ENCODE results near the gene DDX59.

Gene DDX59

DNA sequence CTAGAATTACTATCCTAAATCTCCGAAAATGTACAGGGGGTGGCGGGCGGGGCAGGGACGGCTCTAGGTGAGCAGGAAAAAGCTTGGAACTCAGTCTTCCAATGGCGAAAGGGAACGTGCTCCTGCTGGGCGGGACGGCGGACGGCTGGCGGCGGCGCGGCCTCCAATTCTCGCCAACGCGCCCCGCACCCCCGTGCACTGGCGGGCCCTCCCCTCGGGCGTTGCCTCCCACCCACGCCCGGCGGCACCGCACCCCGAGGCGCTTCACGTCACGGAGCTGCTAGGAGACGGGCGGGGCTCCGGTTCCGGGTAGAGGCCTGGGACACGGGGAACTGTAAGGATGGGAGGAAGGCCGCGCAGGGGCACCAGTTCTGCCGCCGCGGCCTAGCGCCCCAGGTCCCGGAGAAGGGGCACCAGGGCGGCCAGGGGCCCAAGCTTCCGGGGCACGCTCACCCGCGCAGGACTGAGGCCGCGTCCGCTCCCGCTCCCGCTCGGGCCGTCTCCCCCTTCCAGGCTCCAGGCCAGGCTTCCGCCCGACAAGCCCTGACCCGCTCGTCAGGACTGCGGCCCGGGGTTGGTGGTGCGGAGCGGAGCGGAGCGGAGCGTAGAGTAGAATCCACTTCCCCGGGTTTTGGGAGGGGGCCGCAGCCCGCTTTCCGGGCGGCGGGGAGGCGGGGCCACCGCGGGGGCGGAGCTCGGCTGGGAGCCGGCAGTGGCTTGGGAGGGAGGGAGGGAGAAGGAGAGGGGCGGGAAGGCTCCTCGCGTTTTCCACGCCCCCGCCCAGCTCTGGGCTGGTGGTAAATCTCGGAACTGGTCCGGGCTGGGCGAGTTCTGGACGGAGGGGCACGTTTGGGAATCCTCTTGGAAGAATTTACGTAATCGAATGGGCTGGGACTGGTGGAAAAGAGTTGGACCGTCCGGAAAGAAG lies at the start of gene DDX59:
DDX59 (minus strand) TSS at position 594 of the 928 bp plus-strand sequence. CDS start 3,167 bp downstream, outside the sequence.
- peak within 1 kb of the TSS; percentile 94 for H3K9ac ChIP-seq (ENCODE audit: low read depth, low read length)
- H3K27me3 ChIP-seq (ENCODE audit: control insufficient read depth, insufficient read depth, low read length): no peaks in the 10 kb centered on the region
- peak within 1 kb of the TSS; percentile 80 for H3K4me3 ChIP-seq (ENCODE audit: low read depth, low read length)
- H3K36me3 ChIP-seq (ENCODE audit: control insufficient read depth, insufficient read depth, low read length): no peaks in the 10 kb centered on the region
- no peaks in the 10 kb centered on the region for H3K9me3 ChIP-seq (ENCODE audit: control insufficient read depth, insufficient read depth, low read length)
- peaks cover 18% of the 10 kb centered on the region for H3K4me1 ChIP-seq (ENCODE audit: control insufficient read depth, insufficient read depth, low read length)

DNA sequence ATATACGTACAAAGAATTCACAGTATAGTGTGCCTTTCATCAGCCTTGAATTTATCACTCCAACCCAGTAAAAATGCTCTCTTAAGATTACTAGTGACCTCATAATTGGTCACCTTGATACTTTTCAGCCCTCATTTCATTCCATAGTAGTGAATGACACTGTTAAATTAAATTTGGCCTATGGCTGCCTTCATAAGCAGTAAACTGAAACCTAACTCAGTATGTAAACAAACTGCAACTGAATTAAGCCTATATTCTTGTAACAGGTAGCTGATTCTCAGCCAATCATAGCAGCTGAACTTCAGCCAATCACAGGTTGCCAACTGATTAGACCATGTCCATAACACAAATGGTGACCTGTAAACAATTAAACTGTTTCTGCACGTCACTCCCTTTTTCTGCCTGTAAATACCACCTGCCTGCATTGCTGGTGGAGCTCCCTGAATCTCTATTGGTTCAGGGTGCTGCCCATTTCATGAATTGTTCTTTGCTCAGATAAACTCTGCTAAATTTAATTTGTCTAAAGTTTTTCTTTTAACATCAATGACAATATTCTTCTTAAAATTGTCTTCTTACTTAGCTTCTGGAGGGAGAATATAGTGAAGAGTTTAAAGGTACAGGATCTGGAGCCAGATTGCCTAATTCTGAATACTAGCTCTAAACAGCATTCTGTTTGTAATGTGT lies 44.9 kb upstream of the DDX59 start:
- no peaks in the 10 kb centered on the region for H3K9me3 ChIP-seq (ENCODE audit: control insufficient read depth, insufficient read depth, low read length)
- no peaks in the 10 kb centered on the region for H3K27me3 ChIP-seq (ENCODE audit: control insufficient read depth, insufficient read depth, low read length)

DNA sequence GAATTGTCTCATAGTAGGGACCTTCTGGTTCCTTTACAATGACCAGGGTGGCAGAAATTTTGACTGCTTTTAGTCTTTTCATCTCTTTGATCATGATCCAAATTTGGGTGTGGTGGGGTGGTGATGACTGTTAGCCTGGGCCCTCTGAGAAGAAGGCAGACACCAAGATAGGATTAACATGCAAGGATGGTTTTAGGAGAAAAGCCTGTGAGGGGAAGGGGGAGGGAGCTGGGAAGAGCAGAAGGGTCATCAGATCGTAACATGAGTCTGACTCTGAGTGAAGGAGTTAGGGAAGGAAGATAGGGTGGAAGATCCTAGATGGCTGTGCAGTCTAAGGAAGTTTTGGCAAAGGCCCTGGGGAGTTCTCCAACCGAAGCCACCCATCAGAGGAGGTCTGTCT lies 40.5 kb upstream of the DDX59 start:
- H3K9me3 ChIP-seq (ENCODE audit: control insufficient read depth, insufficient read depth, low read length): no peaks in the 10 kb centered on the region
- no peak overlapping the region for H3K9ac ChIP-seq (ENCODE audit: low read depth, low read length)
- H3K36me3 ChIP-seq (ENCODE audit: control insufficient read depth, insufficient read depth, low read length): no peaks in the 10 kb centered on the region
- H3K27me3 ChIP-seq (ENCODE audit: control insufficient read depth, insufficient read depth, low read length): no peaks in the 10 kb centered on the region
- H3K4me1 ChIP-seq (ENCODE audit: control insufficient read depth, insufficient read depth, low read length): no peaks in the 10 kb centered on the region
- H3K4me3 ChIP-seq (ENCODE audit: low read depth, low read length): no peak overlapping the region

More for the DNA sequence above, 44.9 kb upstream of the DDX59 start:
- Histone ChIP-seq H3K36me3 (ENCODE audit: control insufficient read depth, insufficient read depth, low read length) (no peaks in the 10 kb centered on the region), H3K4me1 (ENCODE audit: control insufficient read depth, insufficient read depth, low read length) (no peaks in the 10 kb centered on the region), H3K4me3 (ENCODE audit: low read depth, low read length) (no peak overlapping the region), H3K9ac (ENCODE audit: low read depth, low read length) (no peak overlapping the region)

DNA sequence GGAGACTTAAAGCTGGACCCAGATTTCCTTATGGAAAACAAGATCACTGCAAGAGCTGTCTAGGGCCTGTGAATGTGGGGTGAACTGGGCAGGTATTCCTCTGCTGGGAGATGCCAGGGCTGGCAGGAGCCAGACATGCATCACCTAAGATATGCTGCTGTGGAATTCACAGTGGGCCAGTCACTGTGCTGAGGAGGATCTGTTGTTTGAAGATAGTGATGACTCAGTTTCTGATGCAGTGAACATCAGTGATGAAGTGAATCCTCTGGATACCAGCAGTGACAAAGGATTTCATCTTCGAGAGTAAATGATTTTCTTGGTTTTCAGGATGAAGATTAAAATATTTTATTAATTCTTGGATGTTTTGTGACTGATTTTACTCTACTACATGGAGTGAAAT lies 39.1 kb upstream of the DDX59 start:
- no peaks in the 10 kb centered on the region for H3K9me3 ChIP-seq (ENCODE audit: control insufficient read depth, insufficient read depth, low read length)
- no peaks in the 10 kb centered on the region for H3K4me1 ChIP-seq (ENCODE audit: control insufficient read depth, insufficient read depth, low read length)
- no peaks in the 10 kb centered on the region for H3K36me3 ChIP-seq (ENCODE audit: control insufficient read depth, insufficient read depth, low read length)
- H3K4me3 ChIP-seq (ENCODE audit: low read depth, low read length): no peak overlapping the region
- H3K9ac ChIP-seq (ENCODE audit: low read depth, low read length): no peak overlapping the region
- no peaks in the 10 kb centered on the region for H3K27me3 ChIP-seq (ENCODE audit: control insufficient read depth, insufficient read depth, low read length)

DNA sequence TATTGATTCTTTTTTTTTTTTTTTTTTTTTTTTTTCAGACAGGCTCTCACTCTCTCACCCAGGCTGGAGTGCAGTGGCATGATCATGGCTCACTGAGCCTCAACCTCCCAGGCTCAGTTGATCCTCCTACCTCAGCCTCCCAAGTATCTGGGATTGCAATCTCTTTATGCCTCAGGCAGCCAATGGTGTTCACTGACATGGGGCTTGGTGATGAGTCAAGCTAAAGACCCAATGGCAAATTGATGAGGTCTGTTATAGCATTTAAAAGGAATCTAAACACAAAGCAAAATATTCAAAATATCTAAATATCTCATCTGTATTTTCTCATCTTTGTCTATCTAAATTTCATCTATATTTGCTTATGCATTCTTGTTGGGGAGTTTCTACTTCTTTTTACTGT lies 38.5 kb upstream of the DDX59 start:
- H3K4me1 ChIP-seq (ENCODE audit: control insufficient read depth, insufficient read depth, low read length): no peaks in the 10 kb centered on the region
- no peak overlapping the region for H3K4me3 ChIP-seq (ENCODE audit: low read depth, low read length)
- no peak overlapping the region for H3K9ac ChIP-seq (ENCODE audit: low read depth, low read length)
- no peaks in the 10 kb centered on the region for H3K27me3 ChIP-seq (ENCODE audit: control insufficient read depth, insufficient read depth, low read length)
- no peaks in the 10 kb centered on the region for H3K9me3 ChIP-seq (ENCODE audit: control insufficient read depth, insufficient read depth, low read length)
- no peaks in the 10 kb centered on the region for H3K36me3 ChIP-seq (ENCODE audit: control insufficient read depth, insufficient read depth, low read length)

DNA sequence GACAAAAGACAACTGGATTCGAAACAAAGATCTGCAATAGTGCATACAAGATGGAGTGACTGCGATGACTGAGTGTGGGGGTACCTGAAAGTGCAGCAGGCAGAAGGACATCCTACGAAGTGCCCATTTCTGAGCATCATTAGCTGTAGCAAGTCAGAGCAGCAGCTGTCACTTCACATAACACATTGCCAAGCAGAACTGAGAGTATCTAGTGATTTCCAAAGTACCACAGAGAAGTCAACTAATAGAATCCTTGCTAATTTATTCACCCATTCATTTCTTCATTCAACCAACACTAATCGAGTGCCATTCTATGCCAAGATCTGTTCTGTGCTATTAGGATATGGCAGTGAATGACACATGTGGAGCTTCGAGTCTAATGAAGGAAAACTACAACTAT lies 37.4 kb upstream of the DDX59 start:
- no peaks in the 10 kb centered on the region for H3K4me1 ChIP-seq (ENCODE audit: control insufficient read depth, insufficient read depth, low read length)
- H3K9ac ChIP-seq (ENCODE audit: low read depth, low read length): no peak overlapping the region
- H3K4me3 ChIP-seq (ENCODE audit: low read depth, low read length): no peak overlapping the region
- H3K9me3 ChIP-seq (ENCODE audit: control insufficient read depth, insufficient read depth, low read length): no peaks in the 10 kb centered on the region
- H3K27me3 ChIP-seq (ENCODE audit: control insufficient read depth, insufficient read depth, low read length): no peaks in the 10 kb centered on the region
- H3K36me3 ChIP-seq (ENCODE audit: control insufficient read depth, insufficient read depth, low read length): no peaks in the 10 kb centered on the region

DNA sequence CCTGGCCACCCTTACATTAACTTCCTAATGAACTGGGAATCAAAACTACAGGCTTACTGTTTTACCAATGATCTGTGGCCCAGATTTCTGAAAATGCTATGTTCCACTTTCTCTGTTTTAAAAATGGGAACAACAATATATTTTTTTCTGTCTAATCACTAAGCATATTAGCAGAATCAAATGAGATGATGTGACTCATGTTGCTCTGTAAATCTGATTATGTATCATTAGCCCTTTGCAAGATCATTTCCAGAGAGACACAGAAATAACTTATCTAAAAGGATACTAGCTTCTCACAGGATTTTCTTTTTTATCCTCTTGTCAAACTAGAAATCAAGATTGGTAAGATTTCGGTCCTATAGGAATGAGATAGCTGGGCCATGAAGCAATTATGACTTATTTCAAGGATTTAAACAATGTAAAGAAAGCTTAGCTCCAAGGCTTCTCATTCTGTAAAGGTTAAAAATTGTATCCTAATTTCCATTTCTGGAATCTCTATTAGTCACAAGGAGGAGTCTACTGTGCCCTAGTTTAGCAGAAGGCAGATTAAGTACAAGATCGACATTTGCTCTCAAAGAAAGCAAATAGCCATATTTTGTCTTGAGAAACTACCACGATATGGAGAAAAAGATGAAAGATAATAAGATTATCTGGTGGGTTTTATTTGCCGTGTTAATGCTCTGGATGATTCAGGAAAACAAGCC lies 36.6 kb upstream of the DDX59 start:
- H3K9me3 ChIP-seq (ENCODE audit: control insufficient read depth, insufficient read depth, low read length): no peaks in the 10 kb centered on the region
- no peak overlapping the region for H3K9ac ChIP-seq (ENCODE audit: low read depth, low read length)
- H3K4me3 ChIP-seq (ENCODE audit: low read depth, low read length): no peak overlapping the region
- no peaks in the 10 kb centered on the region for H3K4me1 ChIP-seq (ENCODE audit: control insufficient read depth, insufficient read depth, low read length)
- no peaks in the 10 kb centered on the region for H3K27me3 ChIP-seq (ENCODE audit: control insufficient read depth, insufficient read depth, low read length)
- no peaks in the 10 kb centered on the region for H3K36me3 ChIP-seq (ENCODE audit: control insufficient read depth, insufficient read depth, low read length)

DNA sequence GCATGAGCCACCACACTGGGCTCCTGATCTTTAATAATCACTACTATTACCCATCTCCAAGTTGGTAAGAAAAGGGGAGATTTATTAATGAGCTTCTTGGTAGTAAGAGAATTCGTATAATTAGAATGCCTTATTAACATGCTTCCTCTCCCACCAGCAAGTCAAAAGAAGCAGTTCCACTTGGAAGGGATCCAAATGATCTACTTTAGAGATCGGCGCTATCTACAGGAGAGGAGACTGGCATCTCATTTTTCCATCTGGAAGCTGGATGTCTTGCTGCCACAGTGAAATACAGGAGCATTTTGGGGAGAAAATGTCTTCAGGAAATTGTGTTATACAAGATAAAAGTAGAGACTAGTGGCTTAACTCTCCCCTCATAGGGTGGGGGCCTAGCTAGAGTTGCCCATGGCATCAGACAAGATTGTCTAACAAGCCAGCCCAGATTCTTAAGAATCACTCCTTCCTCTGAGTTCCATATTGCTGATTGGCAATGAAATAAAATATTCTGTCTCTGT lies 35.3 kb upstream of the DDX59 start:
- H3K4me3 ChIP-seq (ENCODE audit: low read depth, low read length): no peak overlapping the region
- no peaks in the 10 kb centered on the region for H3K27me3 ChIP-seq (ENCODE audit: control insufficient read depth, insufficient read depth, low read length)
- no peak overlapping the region for H3K9ac ChIP-seq (ENCODE audit: low read depth, low read length)
- peaks cover under 1% of the 10 kb centered on the region for H3K4me1 ChIP-seq (ENCODE audit: control insufficient read depth, insufficient read depth, low read length)
- H3K36me3 ChIP-seq (ENCODE audit: control insufficient read depth, insufficient read depth, low read length): no peaks in the 10 kb centered on the region
- no peaks in the 10 kb centered on the region for H3K9me3 ChIP-seq (ENCODE audit: control insufficient read depth, insufficient read depth, low read length)

DNA sequence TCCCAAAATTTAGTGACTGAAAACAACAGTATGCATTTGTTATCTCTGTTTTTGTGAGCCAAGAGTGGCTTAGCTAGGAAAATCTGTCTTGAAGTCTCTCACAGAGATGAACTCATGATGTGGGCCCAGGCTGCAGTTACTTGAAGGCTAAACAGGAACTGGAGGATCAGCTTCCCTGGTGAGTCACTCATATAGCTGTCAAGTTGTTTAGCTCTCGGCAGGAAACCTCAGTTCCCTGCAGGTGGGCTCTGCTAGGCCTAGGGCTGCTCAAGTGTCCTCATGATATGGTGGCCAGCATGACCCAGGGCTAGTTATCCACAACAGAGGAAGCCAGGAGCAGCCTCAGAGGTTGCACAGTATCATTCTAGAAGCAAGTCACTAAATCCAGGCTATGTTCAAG lies 30.2 kb upstream of the DDX59 start:
- Histone ChIP-seq H3K36me3 (ENCODE audit: control insufficient read depth, insufficient read depth, low read length) (no peaks in the 10 kb centered on the region), H3K4me3 (ENCODE audit: low read depth, low read length) (no peak overlapping the region), H3K9ac (ENCODE audit: low read depth, low read length) (no peak overlapping the region), H3K9me3 (ENCODE audit: control insufficient read depth, insufficient read depth, low read length) (no peaks in the 10 kb centered on the region), H3K4me1 (ENCODE audit: control insufficient read depth, insufficient read depth, low read length) (peaks cover 2% of the 10 kb centered on the region), H3K27me3 (ENCODE audit: control insufficient read depth, insufficient read depth, low read length) (no peaks in the 10 kb centered on the region)

DNA sequence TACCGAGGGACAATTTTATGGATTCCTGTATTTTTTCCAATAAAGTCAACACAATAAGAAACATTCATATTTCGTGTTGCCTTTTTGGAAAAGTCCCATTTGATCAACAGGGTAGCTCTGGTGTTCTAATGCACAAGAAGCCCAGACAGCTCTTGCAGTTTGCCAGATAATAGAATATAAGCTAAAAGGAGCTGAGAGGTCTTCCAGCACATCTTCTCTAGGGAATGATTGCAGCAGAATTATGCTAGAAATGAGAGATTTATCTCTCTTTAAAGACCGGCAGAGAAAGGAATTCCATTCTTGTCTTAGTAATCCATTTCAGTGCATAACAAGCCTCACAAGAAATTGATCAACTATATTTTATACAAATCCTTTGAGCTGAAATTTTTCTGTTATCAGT lies 25.0 kb upstream of the DDX59 start:
- Histone ChIP-seq H3K9ac (ENCODE audit: low read depth, low read length) (no peak overlapping the region), H3K27me3 (ENCODE audit: control insufficient read depth, insufficient read depth, low read length) (no peaks in the 10 kb centered on the region), H3K4me3 (ENCODE audit: low read depth, low read length) (no peak overlapping the region), H3K4me1 (ENCODE audit: control insufficient read depth, insufficient read depth, low read length) (no peaks in the 10 kb centered on the region), H3K36me3 (ENCODE audit: control insufficient read depth, insufficient read depth, low read length) (no peaks in the 10 kb centered on the region), H3K9me3 (ENCODE audit: control insufficient read depth, insufficient read depth, low read length) (no peaks in the 10 kb centered on the region)

DNA sequence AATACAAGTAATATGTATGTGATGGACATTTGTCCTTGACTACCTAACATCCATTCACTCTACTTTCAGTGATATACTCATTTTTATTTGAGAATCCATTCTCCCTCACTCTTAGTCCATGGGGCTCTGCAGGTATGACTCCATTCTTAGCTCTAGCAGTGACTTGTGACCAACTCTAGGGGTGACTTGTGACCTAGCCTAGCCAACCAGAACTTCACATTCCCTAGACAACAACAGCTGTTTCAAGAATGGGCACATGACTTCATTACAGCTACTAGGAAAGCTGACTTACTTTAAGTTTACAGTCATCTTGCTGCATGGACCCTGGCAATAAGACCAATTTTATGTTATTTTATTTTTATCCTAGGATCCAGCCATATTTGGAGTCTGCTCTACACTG lies 23.6 kb upstream of the DDX59 start:
- Histone ChIP-seq H3K27me3 (ENCODE audit: control insufficient read depth, insufficient read depth, low read length) (no peaks in the 10 kb centered on the region), H3K4me3 (ENCODE audit: low read depth, low read length) (no peak overlapping the region), H3K36me3 (ENCODE audit: control insufficient read depth, insufficient read depth, low read length) (no peaks in the 10 kb centered on the region), H3K9ac (ENCODE audit: low read depth, low read length) (no peak overlapping the region), H3K4me1 (ENCODE audit: control insufficient read depth, insufficient read depth, low read length) (no peaks in the 10 kb centered on the region), H3K9me3 (ENCODE audit: control insufficient read depth, insufficient read depth, low read length) (no peaks in the 10 kb centered on the region)
